Loucy (cell line): Measurements from ENCODE around the gene NHLH2.

Experiments used
- H2AFZ ChIP-seq: fragments of 200-600 bp; sonication (generic); 2 replicates; pipeline ENCODE4 v1.6.0; 2016; ENCODE audit warnings: antibody characterized with exemption, mild to moderate bottlenecking, low read length, moderate library complexity
- H3F3A ChIP-seq: fragments of 200-600 bp; 2 replicates; pipeline ENCODE4 v1.6.0; 2016; ENCODE audit warnings: antibody characterized with exemption, low read depth, mild to moderate bottlenecking
- H3K27me3 ChIP-seq: fragments of 200-600 bp; sonication (generic); 2 replicates; pipeline ENCODE4 v1.6.1; 2014; ENCODE audit warnings: low read length, mild to moderate bottlenecking; ENCODE audit not compliant: insufficient read depth, poor library complexity, severe bottlenecking
- H3K36me3 ChIP-seq: fragments of 200-600 bp; sonication (generic); 2 replicates; pipeline ENCODE4 v1.6.1; 2016; ENCODE audit warnings: low read length; ENCODE audit not compliant: insufficient read depth
- H3K4me1 ChIP-seq: fragments of 200-600 bp; sonication (generic); 2 replicates; pipeline ENCODE4 v1.5.1; 2014; ENCODE audit warnings: low read length, mild to moderate bottlenecking; ENCODE audit not compliant: insufficient read depth, poor library complexity, severe bottlenecking
- H3K4me2 ChIP-seq: fragments of 200-600 bp; sonication (generic); 2 replicates; pipeline ENCODE4 v1.6.0; 2014; ENCODE audit warnings: antibody characterized with exemption, low read length, low read depth, mild to moderate bottlenecking; ENCODE audit not compliant: poor library complexity, severe bottlenecking
- H3K4me3 ChIP-seq: fragments of 200-600 bp; sonication (generic); 2 replicates; pipeline ENCODE4 v1.5.1; 2014; ENCODE audit warnings: low read length, mild to moderate bottlenecking, mixed read lengths; ENCODE audit not compliant: poor library complexity, severe bottlenecking
- H3K79me2 ChIP-seq: fragments of 200-600 bp; sonication (generic); 2 replicates; pipeline ENCODE4 v1.6.1; 2014; ENCODE audit warnings: low read length; ENCODE audit not compliant: insufficient read depth
- H3K9ac ChIP-seq: fragments of 200-600 bp; sonication (generic); 2 replicates; pipeline ENCODE4 v1.6.0; 2014; ENCODE audit warnings: mild to moderate bottlenecking, low read depth, low read length, moderate library complexity; ENCODE audit not compliant: poor library complexity, severe bottlenecking
- H3K9me2 ChIP-seq: fragments of 200-600 bp; sonication (generic); replicated peaks from 2 replicates; pipeline ENCODE4 v1.6.1; 2016; ENCODE audit warnings: low read depth, low read length, mixed read lengths
- H3K9me3 ChIP-seq: fragments of 200-600 bp; sonication (generic); 2 replicates; pipeline ENCODE4 v1.6.1; 2014; ENCODE audit warnings: mild to moderate bottlenecking, antibody characterized with exemption, low read length, low read depth; ENCODE audit not compliant: insufficient read depth
- H4K20me1 ChIP-seq: fragments of 200-600 bp; sonication (generic); 2 replicates; pipeline ENCODE4 v1.6.0; 2014; ENCODE audit warnings: antibody characterized with exemption, low read length, mild to moderate bottlenecking; ENCODE audit not compliant: insufficient read depth, poor library complexity, severe bottlenecking
- CTCF ChIP-seq: fragments of 200-600 bp; sonication (generic); conservative IDR thresholded peaks from 2 replicates; pipeline ENCODE4 v1.5.1; 2014; ENCODE audit warnings: mild to moderate bottlenecking, antibody characterized with exemption, low read length
- EZH2phosphoT487 ChIP-seq: fragments of 200-600 bp; IDR thresholded peaks from 2 replicates; pipeline ENCODE4 v1.6.1; 2018; ENCODE audit warnings: antibody characterized with exemption, mild to moderate bottlenecking, moderate library complexity, borderline replicate concordance

Gene NHLH2

GRCh38 chr1:115814685-115815398 lies 26.1 kb downstream of the NHLH2 start:
- Histone ChIP-seq H3F3A (no peaks in the 10 kb centered on the region), H3K9me3 (no peaks in the 10 kb centered on the region), H3K4me1 (no peaks in the 10 kb centered on the region), H3K36me3 (no peaks in the 10 kb centered on the region), H3K4me3 (no peak overlapping the region), H4K20me1 (no peaks in the 10 kb centered on the region), H2AFZ (no peak overlapping the region), H3K27me3 (no peaks in the 10 kb centered on the region), H3K9ac (no peak overlapping the region), H3K9me2 (no peaks in the 10 kb centered on the region; the same call in 1 of the 2 replicates), H3K4me2 (no peak overlapping the region), H3K79me2 (no peaks in the 10 kb centered on the region)
- TF ChIP-seq CTCF: no peak
- no peak for TF ChIP-seq EZH2phosphoT487

GRCh38 chr1:115813727-115814126 lies 27.2 kb downstream of the NHLH2 start:
- no peaks in the 10 kb centered on the region for H3K79me2 ChIP-seq

GRCh38 chr1:115811140-115811828 lies 29.6 kb downstream of the NHLH2 start:
- H3K36me3 ChIP-seq: no peaks in the 10 kb centered on the region
- no peaks in the 10 kb centered on the region for H3K9me3 ChIP-seq
- no peaks in the 10 kb centered on the region for H4K20me1 ChIP-seq
- H3K4me1 ChIP-seq: peaks cover 10% of the 10 kb centered on the region
- no peaks in the 10 kb centered on the region for H3K79me2 ChIP-seq
- H3K4me3 ChIP-seq: no peak overlapping the region
- H3F3A ChIP-seq: no peaks in the 10 kb centered on the region
- no peak overlapping the region for H2AFZ ChIP-seq
- H3K4me2 ChIP-seq: no peak overlapping the region
- TF ChIP-seq CTCF (no peak), EZH2phosphoT487 (no peak)
- no peaks in the 10 kb centered on the region for H3K27me3 ChIP-seq
- H3K9ac ChIP-seq: no peak overlapping the region
- no peaks in the 10 kb centered on the region for H3K9me2 ChIP-seq

More at GRCh38 chr1:115813727-115814126, 27.2 kb downstream of the NHLH2 start:
- no peak overlapping the region for H3K4me3 ChIP-seq
- no peak overlapping the region for H2AFZ ChIP-seq
- H3K9ac ChIP-seq: no peak overlapping the region
- H3K9me3 ChIP-seq: no peaks in the 10 kb centered on the region
- no peaks in the 10 kb centered on the region for H3K27me3 ChIP-seq
- H4K20me1 ChIP-seq: no peaks in the 10 kb centered on the region
- TF ChIP-seq CTCF (no peak), EZH2phosphoT487 (no peak)
- H3K4me1 ChIP-seq: peaks cover 10% of the 10 kb centered on the region
- H3F3A ChIP-seq: no peaks in the 10 kb centered on the region
- H3K36me3 ChIP-seq: no peaks in the 10 kb centered on the region
- no peaks in the 10 kb centered on the region; the same call in 1 of the 2 replicates for H3K9me2 ChIP-seq
- H3K4me2 ChIP-seq: no peak overlapping the region
